KMS-11 (cell line): ENCODE measurements around the gene PRRT2.

Experiments
- H2AFZ ChIP-seq: fragments of 200-600 bp; sonication (generic); 2 replicates; pipeline ENCODE4 v1.6.1; 2016; ENCODE audit warnings: antibody characterized with exemption, mixed run types, low read depth
- H3K27ac ChIP-seq: fragments of 200-600 bp; sonication (generic); 2 replicates; pipeline ENCODE4 v1.6.1; 2016; ENCODE audit warnings: mild to moderate bottlenecking, mixed run types
- H3K27me3 ChIP-seq: fragments of 200-600 bp; sonication (generic); 2 replicates; pipeline ENCODE4 v1.6.1; 2017; ENCODE audit warnings: mild to moderate bottlenecking, low read depth, mixed run types, moderate library complexity; ENCODE audit not compliant: insufficient read depth
- H3K36me3 ChIP-seq: fragments of 200-600 bp; sonication (generic); 2 replicates; pipeline ENCODE4 v1.6.1; 2017; ENCODE audit warnings: mild to moderate bottlenecking, mixed run types; ENCODE audit not compliant: insufficient read depth
- H3K4me1 ChIP-seq: fragments of 200-600 bp; sonication (generic); 2 replicates; pipeline ENCODE4 v1.6.1; 2016; ENCODE audit warnings: mild to moderate bottlenecking, low read depth, mixed run types; ENCODE audit not compliant: poor library complexity, severe bottlenecking
- H3K4me2 ChIP-seq: fragments of 200-600 bp; sonication (generic); 2 replicates; pipeline ENCODE4 v1.7.0; 2016; ENCODE audit warnings: mild to moderate bottlenecking, mixed run types
- H3K4me3 ChIP-seq: fragments of 200-600 bp; sonication (generic); IDR thresholded peaks from 2 replicates; pipeline ENCODE4 v1.6.1; 2017; ENCODE audit warnings: low read depth, low read length, mixed read lengths; ENCODE audit not compliant: insufficient read depth
- H3K79me2 ChIP-seq: fragments of 200-600 bp; sonication (generic); 2 replicates; pipeline ENCODE4 v1.6.1; 2016; ENCODE audit warnings: low read depth, mixed run types; ENCODE audit not compliant: insufficient read depth
- H3K9ac ChIP-seq: fragments of 200-600 bp; sonication (generic); 2 replicates; pipeline ENCODE4 v1.6.1; 2016; ENCODE audit warnings: mild to moderate bottlenecking, mixed run types
- H4K20me1 ChIP-seq: fragments of 200-600 bp; sonication (generic); 2 replicates; pipeline ENCODE4 v1.6.1; 2016; ENCODE audit warnings: mild to moderate bottlenecking, mixed run types; ENCODE audit not compliant: insufficient read depth
- TF ChIP-seq, protein P1 (sequence below): fragments of 200-600 bp; sonication (generic); conservative IDR thresholded peaks from 2 replicates; pipeline ENCODE4 v1.6.1; 2017; ENCODE audit warnings: low read depth, mild to moderate bottlenecking, antibody characterized with exemption, low read length, moderate library complexity, mixed read lengths

The PRRT2 gene

DNA sequence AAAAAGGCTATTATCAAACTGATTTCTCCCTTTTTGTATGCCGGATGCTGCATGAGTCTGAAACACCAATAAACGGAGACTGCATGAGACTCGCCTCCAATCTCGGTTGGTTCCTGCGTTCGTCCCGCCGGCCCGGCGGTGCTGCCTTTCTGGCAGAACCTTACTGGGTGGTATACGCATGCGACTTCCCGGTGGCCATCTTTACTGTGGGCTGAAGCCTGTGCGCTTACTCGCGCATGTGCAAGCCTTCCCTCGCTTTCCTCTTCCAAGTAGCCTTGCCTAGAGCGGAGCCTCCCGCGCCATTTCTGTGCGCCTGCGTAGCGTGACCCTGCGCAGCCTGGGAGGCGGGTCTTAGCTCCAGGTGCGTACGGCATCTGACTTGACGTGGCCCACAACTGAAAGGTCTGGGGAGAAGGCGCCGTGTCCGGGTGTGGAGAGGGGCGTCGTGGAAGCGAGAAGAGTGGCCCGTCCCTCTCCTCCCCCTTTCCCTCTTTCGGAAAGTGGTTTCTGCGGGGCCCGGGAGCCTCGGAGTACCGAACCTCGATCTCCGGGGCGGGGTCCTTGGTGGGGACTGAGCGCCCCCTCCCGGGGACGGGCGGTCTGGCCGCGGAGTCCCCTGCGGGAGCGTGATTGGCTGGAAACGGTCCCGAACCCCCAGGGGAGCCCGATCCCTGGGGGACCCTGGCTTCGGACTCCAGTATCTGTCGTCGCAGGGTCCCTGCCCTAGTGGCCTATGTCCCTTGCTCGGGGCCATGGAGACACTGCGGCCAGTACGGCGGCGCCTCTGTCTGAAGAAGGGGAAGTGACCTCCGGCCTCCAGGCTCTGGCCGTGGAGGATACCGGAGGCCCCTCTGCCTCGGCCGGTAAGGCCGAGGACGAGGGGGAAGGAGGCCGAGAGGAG is 4.0 kb downstream of the PRRT2 start, which contains the start of gene PAGR1:
Gene PAGR1, plus strand, starts transcription at position 360 of the 901 bp plus-strand sequence. Its CDS starts 374 bp downstream, at position 734.
- Histone ChIP-seq H3K36me3 (no peaks in the 10 kb centered on the region), H4K20me1 (no peaks in the 10 kb centered on the region), H3K79me2 (peaks cover 24% of the 10 kb centered on the region), H3K27me3 (no peaks in the 10 kb centered on the region), H3K4me1 (peaks cover 59% of the 10 kb centered on the region), H3K27ac (peak within 1 kb of the TSS; percentile 58), H3K4me3 (peak within 1 kb of the TSS; percentile 17), H3K9ac (peak within 1 kb of the TSS; percentile 63), H3K4me2 (peak within 1 kb of the TSS; percentile 77), H2AFZ (peak within 1 kb of the TSS; percentile 62)
- TF ChIP-seq, protein P1, sequence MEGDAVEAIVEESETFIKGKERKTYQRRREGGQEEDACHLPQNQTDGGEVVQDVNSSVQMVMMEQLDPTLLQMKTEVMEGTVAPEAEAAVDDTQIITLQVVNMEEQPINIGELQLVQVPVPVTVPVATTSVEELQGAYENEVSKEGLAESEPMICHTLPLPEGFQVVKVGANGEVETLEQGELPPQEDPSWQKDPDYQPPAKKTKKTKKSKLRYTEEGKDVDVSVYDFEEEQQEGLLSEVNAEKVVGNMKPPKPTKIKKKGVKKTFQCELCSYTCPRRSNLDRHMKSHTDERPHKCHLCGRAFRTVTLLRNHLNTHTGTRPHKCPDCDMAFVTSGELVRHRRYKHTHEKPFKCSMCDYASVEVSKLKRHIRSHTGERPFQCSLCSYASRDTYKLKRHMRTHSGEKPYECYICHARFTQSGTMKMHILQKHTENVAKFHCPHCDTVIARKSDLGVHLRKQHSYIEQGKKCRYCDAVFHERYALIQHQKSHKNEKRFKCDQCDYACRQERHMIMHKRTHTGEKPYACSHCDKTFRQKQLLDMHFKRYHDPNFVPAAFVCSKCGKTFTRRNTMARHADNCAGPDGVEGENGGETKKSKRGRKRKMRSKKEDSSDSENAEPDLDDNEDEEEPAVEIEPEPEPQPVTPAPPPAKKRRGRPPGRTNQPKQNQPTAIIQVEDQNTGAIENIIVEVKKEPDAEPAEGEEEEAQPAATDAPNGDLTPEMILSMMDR: peak; percentile 79

GRCh38 chr16:29816694-29817441 is 4.9 kb downstream of the PRRT2 start:
- peaks cover 67% of the 10 kb centered on the region for H3K4me1 ChIP-seq
- peak overlapping the region; percentile 58 for H3K27ac ChIP-seq
- no peaks in the 10 kb centered on the region for H3K36me3 ChIP-seq
- H3K27me3 ChIP-seq: no peaks in the 10 kb centered on the region
- H3K9ac ChIP-seq: peak overlapping the region; percentile 63
- H3K4me2 ChIP-seq: peak overlapping the region; percentile 77
- TF ChIP-seq, protein P1: no peak
- no peaks in the 10 kb centered on the region for H4K20me1 ChIP-seq
- peaks cover 24% of the 10 kb centered on the region for H3K79me2 ChIP-seq
- peak overlapping the region; percentile 62 for H2AFZ ChIP-seq
- H3K4me3 ChIP-seq: peak overlapping the region; percentile 17

DNA sequence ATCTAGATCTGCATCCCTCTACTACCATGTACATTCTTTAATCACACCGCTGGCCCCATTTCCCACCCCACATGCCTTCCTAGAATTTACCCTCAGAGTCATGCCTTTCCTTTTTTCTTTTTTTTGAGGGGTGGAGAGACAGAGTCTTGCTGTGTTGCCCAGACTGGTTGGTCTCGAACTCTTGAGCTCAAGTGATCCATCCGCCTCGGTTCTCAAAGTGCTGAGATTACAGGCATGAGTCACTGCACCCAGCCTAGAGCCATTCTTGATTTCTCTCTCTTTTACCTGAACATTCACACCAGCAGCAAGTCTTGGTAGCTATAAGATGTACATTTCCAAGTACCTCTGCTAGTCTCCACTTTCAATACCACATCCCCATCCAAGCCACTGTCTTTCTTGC is 6.1 kb downstream of the PRRT2 start:
- Histone ChIP-seq H3K79me2 (peaks cover 27% of the 10 kb centered on the region), H3K9ac (no peak overlapping the region), H3K4me1 (peaks cover 66% of the 10 kb centered on the region), H3K27me3 (no peaks in the 10 kb centered on the region), H3K4me2 (peak overlapping the region; percentile 77), H4K20me1 (no peaks in the 10 kb centered on the region), H2AFZ (no peak overlapping the region), H3K4me3 (no peak overlapping the region), H3K27ac (0 out of 2 replicates have a peak overlapping the region, but pooled peaks have one; percentile 5), H3K36me3 (no peaks in the 10 kb centered on the region)
- TF ChIP-seq, protein P1: no peak

DNA sequence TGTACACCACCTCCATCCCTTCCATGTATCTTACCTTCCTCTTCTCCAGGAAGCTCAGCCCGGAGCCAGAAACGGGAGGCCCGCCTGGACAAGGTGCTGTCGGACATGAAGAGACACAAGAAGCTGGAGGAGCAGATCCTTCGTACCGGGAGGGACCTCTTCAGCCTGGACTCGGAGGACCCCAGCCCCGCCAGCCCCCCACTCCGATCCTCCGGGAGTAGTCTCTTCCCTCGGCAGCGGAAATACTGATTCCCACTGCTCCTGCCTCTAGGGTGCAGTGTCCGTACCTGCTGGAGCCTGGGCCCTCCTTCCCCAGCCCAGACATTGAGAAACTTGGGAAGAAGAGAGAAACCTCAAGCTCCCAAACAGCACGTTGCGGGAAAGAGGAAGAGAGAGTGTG is 7.5 kb downstream of the PRRT2 start:
- peaks cover 65% of the 10 kb centered on the region for H3K4me1 ChIP-seq
- no peaks in the 10 kb centered on the region for H4K20me1 ChIP-seq
- no peak overlapping the region for H3K4me3 ChIP-seq
- H3K79me2 ChIP-seq: peaks cover 27% of the 10 kb centered on the region
- H3K27ac ChIP-seq: no peak overlapping the region
- H3K36me3 ChIP-seq: no peaks in the 10 kb centered on the region
- no peak overlapping the region for H3K9ac ChIP-seq
- H2AFZ ChIP-seq: no peak overlapping the region
- H3K27me3 ChIP-seq: no peaks in the 10 kb centered on the region
- H3K4me2 ChIP-seq: peak overlapping the region; percentile 65
- TF ChIP-seq, protein P1: no peak
